HG03520 (cell line): ENCODE data around the gene RARB.

Experiments used
- ATAC-seq: cut with Tn5 transposase; IDR thresholded peaks from one replicate; pipeline ENCODE4 v1.9.1; 2021; ENCODE audit warnings: mild to moderate bottlenecking, moderate library complexity; ENCODE audit not compliant: unreplicated experiment

The RARB gene

GRCh38 chr3:25502233-25502632 lies 74.2 kb downstream of the RARB start:
- ATAC-seq: no peak

GRCh38 chr3:25503898-25504301 lies 75.8 kb downstream of the RARB start:
- no peak for ATAC-seq

GRCh38 chr3:25505581-25505980 lies 77.5 kb downstream of the RARB start:
- ATAC-seq: no peak

- ATAC-seq: no peak
Observed at GRCh38 chr3:25507811-25508210, 79.7 kb downstream of the RARB start.

- ATAC-seq: no peak
Observed at GRCh38 chr3:25508433-25508832, 80.4 kb downstream of the RARB start.

- no peak for ATAC-seq
Observed at GRCh38 chr3:25508901-25509300, 80.8 kb downstream of the RARB start.

- ATAC-seq: no peak
Observed at GRCh38 chr3:25510797-25511196, 82.7 kb downstream of the RARB start.

- ATAC-seq: no peak
Observed at GRCh38 chr3:25511972-25512721, 84.1 kb downstream of the RARB start.

GRCh38 chr3:25513642-25514266 lies 85.7 kb downstream of the RARB start:
- no peak for ATAC-seq

- ATAC-seq: no peak
Observed at GRCh38 chr3:25515171-25515570, 87.1 kb downstream of the RARB start.

GRCh38 chr3:25520926-25521559 lies 93.0 kb downstream of the RARB start:
- ATAC-seq: no peak

GRCh38 chr3:25527336-25527735 lies 99.3 kb downstream of the RARB start:
- ATAC-seq: no peak

GRCh38 chr3:25527801-25528200 lies 99.7 kb downstream of the RARB start:
- no peak for ATAC-seq

- no peak for ATAC-seq
Observed at GRCh38 chr3:25531971-25532370, 103.9 kb downstream of the RARB start.

- no peak for ATAC-seq
Observed at GRCh38 chr3:25532431-25533162, 104.5 kb downstream of the RARB start.

- no peak for ATAC-seq
Observed at GRCh38 chr3:25533399-25533798, 105.3 kb downstream of the RARB start.

- ATAC-seq: no peak
Observed at GRCh38 chr3:25534007-25534406, 105.9 kb downstream of the RARB start.

- no peak for ATAC-seq
Observed at GRCh38 chr3:25536521-25537391, 108.7 kb downstream of the RARB start.

- no peak for ATAC-seq
Observed at GRCh38 chr3:25537516-25537915, 109.5 kb downstream of the RARB start.

- ATAC-seq: no peak
Observed at GRCh38 chr3:25540273-25540672, 112.2 kb downstream of the RARB start.
